HepG2 (cell line): Measurements from ENCODE around the gene ARHGEF10L.

ENCODE experiments used
- FOXJ3 ChIP-seq: sonication (generic); formaldehyde crosslinking; IDR thresholded peaks from 2 replicates; pipeline ENCODE4 v1.4.0; 2020; ENCODE audit warnings: missing genetic modification reagents, mild to moderate bottlenecking, borderline replicate concordance
- FOXP1 ChIP-seq, 2 experiments: fragments of 450-650 bp in 1 of 2; IDR thresholded peaks; 2 replicates each; pipeline ENCODE4 v1.6.1; 2017 to 2018; ENCODE audit warnings: antibody characterized with exemption in 1 of 2
- HNRNPL ChIP-seq: fragments of 200-400 bp; formaldehyde crosslinking; IDR thresholded peaks from 2 replicates; pipeline ENCODE4 v1.6.1; 2017; ENCODE audit warnings: mild to moderate bottlenecking, low read depth, low read length
- IRF2 ChIP-seq: IDR thresholded peaks from 2 replicates; pipeline ENCODE4 v1.6.1; 2018; ENCODE audit warnings: missing genetic modification reagents, missing compliant biosample characterization
- JUN ChIP-seq: sonication (generic); formaldehyde crosslinking; IDR thresholded peaks from 2 replicates; pipeline ENCODE4 v1.4.0; 2020; ENCODE audit warnings: mild to moderate bottlenecking, missing genetic modification reagents
- RAD51 ChIP-seq: fragments of 450-650 bp; IDR thresholded peaks from 2 replicates; pipeline ENCODE4 v1.6.1; 2016; ENCODE audit warnings: borderline replicate concordance
- ZNF530 ChIP-seq: sonication (generic); formaldehyde crosslinking; IDR thresholded peaks from 2 replicates; pipeline ENCODE4 v1.5.0; 2020; ENCODE audit warnings: low read depth, mild to moderate bottlenecking, missing genetic modification reagents

DNA sequence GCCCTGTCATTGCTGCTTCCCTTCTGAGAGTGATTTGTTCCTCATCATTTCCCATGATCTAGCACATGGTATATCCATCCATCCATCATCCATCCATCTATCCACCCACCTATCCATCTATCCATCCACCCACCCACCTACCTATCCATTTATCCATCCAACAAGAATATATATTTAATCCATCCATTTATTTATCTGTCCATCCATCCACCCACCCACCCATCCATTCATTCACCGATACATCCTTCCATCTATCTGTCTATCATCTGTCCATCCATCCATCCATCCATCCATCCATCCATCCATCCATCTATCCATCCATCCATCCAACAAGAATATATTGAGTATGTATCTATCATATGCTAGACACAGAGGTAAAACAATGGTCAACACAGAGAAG is 115.7 kb downstream of the ARHGEF10L start:
- TF ChIP-seq RAD51 (no peak), IRF2 (CRISPR knock-in tag) (no peak), ZNF530 (CRISPR knock-in tag) (no peak), JUN (CRISPR knock-in tag) (no peak), HNRNPL (no peak), FOXJ3 (CRISPR knock-in tag) (no peak), FOXP1 (IDR thresholded peaks at IDR 0.05) (no peak), FOXP1 (CRISPR knock-in tag; IDR thresholded peaks at IDR 0.05) (no peak)
